ENCODE measurements around the gene BLOC1S3.

Gene BLOC1S3

DNA sequence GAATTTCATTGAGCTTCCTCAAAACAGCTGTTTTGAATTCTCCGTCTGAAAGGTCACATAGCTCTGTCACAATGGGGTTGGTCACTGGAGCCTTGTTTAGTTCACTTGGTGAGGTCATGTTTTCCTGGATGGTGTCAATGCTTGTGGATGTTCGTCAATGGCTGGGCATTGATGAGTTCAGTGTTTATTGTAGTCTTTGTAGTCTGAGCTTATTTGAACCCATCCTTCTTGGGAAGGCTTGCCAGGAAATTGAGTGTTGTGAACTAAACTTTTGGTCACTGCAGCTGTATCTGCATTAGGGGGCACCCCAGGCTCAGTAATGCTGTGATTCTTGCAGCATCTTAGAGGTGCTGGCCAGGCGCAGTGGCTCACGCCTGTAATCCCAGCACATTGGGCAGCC lies 22.0 kb downstream of the BLOC1S3 start:
- Mint-ChIP-seq H3K4me3 (no peak overlapping the region), H3K36me3 (peaks cover 8 to 10% of the 10 kb centered on the region in 2 donors), H3K27ac (no peak overlapping the region), H3K27me3 (peaks cover 4 to 12% of the 10 kb centered on the region in 2 donors), H3K4me1 (peaks cover 1 to 3% of the 10 kb centered on the region in 2 donors), H3K9me3 (peaks cover 5 to 6% of the 10 kb centered on the region in 2 donors)
- DNase-seq (no peak), ATAC-seq (replicated peaks) (no peak)

DNA sequence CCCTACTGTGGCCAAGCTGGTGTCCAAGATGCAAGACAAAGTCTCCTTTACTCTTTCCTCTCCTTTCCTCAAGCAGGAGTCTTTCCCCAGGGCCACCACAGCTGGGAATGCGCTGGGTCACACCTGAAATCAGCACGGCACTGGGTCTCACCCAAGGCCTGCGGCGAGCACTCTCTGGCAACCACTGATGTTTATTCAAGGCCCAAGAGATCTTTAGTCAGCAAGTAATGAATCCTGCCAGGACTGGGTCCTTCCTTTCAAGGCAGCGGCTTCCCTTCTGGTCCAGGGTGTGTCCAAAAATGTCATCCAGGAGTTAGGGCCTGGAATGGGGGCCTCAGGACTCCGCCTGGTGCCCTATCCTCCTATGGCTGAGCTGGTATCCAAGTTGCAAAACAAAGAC lies 24.1 kb downstream of the BLOC1S3 start:
- Mint-ChIP-seq H3K27me3 (peaks cover 4 to 12% of the 10 kb centered on the region in 2 donors), H3K4me3 (no peak overlapping the region), H3K27ac (no peak overlapping the region), H3K9me3 (peaks cover 5 to 6% of the 10 kb centered on the region in 2 donors), H3K4me1 (peaks cover 1 to 3% of the 10 kb centered on the region in 2 donors), H3K36me3 (peaks cover 8 to 10% of the 10 kb centered on the region in 2 donors)
- DNase-seq (no peak), ATAC-seq (replicated peaks) (no peak)

GRCh38 chr19:45205810-45206209 lies 27.2 kb downstream of the BLOC1S3 start:
- Mint-ChIP-seq H3K27ac (no peak overlapping the region), H3K9me3 (peaks cover 5 to 6% of the 10 kb centered on the region in 2 donors), H3K4me1 (peaks cover 1 to 3% of the 10 kb centered on the region in 2 donors), H3K36me3 (peaks cover 8 to 10% of the 10 kb centered on the region in 2 donors), H3K4me3 (no peak overlapping the region), H3K27me3 (peaks cover 2 to 11% of the 10 kb centered on the region in 2 donors)
- ATAC-seq (replicated peaks) (no peak), DNase-seq (no peak)

- Mint-ChIP-seq H3K4me3 (no peak overlapping the region), H3K4me1 (peaks cover 1 to 3% of the 10 kb centered on the region in 2 donors), H3K9me3 (peaks cover 5 to 6% of the 10 kb centered on the region in 2 donors), H3K27me3 (peaks cover 6 to 16% of the 10 kb centered on the region in 2 donors), H3K36me3 (peaks cover 8 to 10% of the 10 kb centered on the region in 2 donors), H3K27ac (no peak overlapping the region)
- DNase-seq (no peak), ATAC-seq (replicated peaks) (no peak)
Observed at GRCh38 chr19:45206328-45206727, 27.7 kb downstream of the BLOC1S3 start.

- H3K27ac Mint-ChIP-seq: no peak overlapping the region
- peaks cover 4 to 11% of the 10 kb centered on the region in 2 donors for H3K4me1 Mint-ChIP-seq
- no peaks in the 10 kb centered on the region for H3K36me3 Mint-ChIP-seq
- no peaks in the 10 kb centered on the region for H3K9me3 Mint-ChIP-seq
- ATAC-seq (replicated peaks): no peak
- H3K27me3 Mint-ChIP-seq: peaks cover 54 to 62% of the 10 kb centered on the region in 2 donors
- DNase-seq: no peak
- H3K4me3 Mint-ChIP-seq: no peak overlapping the region
Observed at GRCh38 chr19:45211751-45212381, 33.3 kb downstream of the BLOC1S3 start.

DNA sequence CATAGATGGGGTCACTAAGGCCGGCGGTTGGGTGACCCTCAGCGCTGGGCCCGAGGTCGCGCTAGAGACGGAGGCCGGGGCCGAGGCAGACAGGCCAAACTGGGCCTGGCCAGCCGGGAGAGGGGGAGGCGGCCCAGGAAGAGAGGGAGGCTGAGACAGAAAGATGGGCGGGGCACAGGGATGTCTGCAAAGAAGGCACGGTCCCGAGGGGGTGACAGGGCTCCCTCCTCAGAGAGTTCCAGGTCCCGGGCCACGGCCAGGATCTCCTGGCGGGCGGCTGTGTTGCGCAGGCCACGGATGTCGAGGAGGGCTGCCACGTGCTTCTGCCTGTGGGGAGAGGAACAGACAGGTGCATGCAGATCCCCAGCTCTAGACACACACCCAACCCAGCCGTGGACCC lies 34.4 kb downstream of the BLOC1S3 start:
- H3K4me3 Mint-ChIP-seq: no peak overlapping the region
- H3K27ac Mint-ChIP-seq: no peak overlapping the region
- no peaks in the 10 kb centered on the region for H3K36me3 Mint-ChIP-seq
- ATAC-seq (replicated peaks) (no peak), DNase-seq (no peak)
- H3K9me3 Mint-ChIP-seq: no peaks in the 10 kb centered on the region
- peaks cover 4 to 11% of the 10 kb centered on the region in 2 donors for H3K4me1 Mint-ChIP-seq
- peaks cover 61 to 74% of the 10 kb centered on the region in 2 donors for H3K27me3 Mint-ChIP-seq

GRCh38 chr19:45215391-45216191 lies 37.0 kb downstream of the BLOC1S3 start:
- DNase-seq: no peak
- ATAC-seq (replicated peaks): no peak
- no peak overlapping the region for H3K4me3 Mint-ChIP-seq
- peaks cover 4 to 11% of the 10 kb centered on the region in 2 donors for H3K4me1 Mint-ChIP-seq
- H3K36me3 Mint-ChIP-seq: no peaks in the 10 kb centered on the region
- no peak overlapping the region for H3K27ac Mint-ChIP-seq
- H3K9me3 Mint-ChIP-seq: no peaks in the 10 kb centered on the region
- H3K27me3 Mint-ChIP-seq: peaks cover 74 to 86% of the 10 kb centered on the region in 2 donors

- H3K27me3 Mint-ChIP-seq: peaks cover 68 to 82% of the 10 kb centered on the region in 2 donors
- DNase-seq (no peak), ATAC-seq (replicated peaks) (no peak)
- H3K9me3 Mint-ChIP-seq: no peaks in the 10 kb centered on the region
- H3K27ac Mint-ChIP-seq: no peak overlapping the region
- no peak overlapping the region for H3K4me3 Mint-ChIP-seq
- peaks cover 4 to 11% of the 10 kb centered on the region in 2 donors for H3K4me1 Mint-ChIP-seq
- no peaks in the 10 kb centered on the region for H3K36me3 Mint-ChIP-seq
Observed at GRCh38 chr19:45216667-45217066, 38.1 kb downstream of the BLOC1S3 start.

DNA sequence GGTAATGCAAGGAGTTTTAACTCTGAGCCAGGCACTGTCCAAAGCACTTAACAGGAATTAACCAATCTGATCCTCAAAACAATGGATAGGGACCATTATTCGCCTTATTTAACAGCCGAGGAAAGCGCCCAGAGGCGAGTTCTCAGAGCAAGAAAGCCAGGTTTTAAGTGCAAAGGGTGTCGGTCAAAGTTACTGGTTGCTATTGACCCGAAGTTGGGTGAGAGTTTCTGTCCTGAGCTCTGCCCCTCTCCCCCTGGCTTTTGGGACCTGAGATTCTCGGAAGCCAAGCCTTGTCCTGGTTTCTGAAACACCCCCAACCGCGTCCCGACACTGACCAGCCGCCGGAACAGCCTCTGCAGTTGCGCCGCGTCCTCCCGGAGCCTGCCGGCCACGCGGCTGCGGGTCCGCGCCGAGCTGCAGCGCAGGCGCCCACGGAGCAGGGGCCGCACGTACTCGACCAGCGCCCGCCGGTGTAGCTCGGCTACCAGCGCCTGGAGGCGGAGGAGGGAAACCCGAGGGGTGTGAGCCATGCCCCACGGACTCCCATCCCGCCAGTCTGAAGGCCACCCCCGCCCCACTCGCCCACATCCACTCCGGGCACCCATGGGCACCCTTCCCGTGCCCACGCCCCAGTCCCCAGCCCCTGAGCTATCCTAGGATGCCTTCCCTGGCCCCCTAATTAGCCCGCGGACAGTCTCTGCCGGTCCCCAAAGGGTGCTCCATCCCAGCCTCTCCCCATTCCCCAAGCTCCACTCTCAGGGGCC lies 38.8 kb downstream of the BLOC1S3 start:
- peaks cover 63 to 82% of the 10 kb centered on the region in 2 donors for H3K27me3 Mint-ChIP-seq

GRCh38 chr19:45217957-45218334 lies 39.4 kb downstream of the BLOC1S3 start:
- DNase-seq (no peak), ATAC-seq (replicated peaks) (no peak)
- H3K27me3 Mint-ChIP-seq: peaks cover 61 to 82% of the 10 kb centered on the region in 2 donors
- no peak overlapping the region for H3K4me3 Mint-ChIP-seq
- H3K36me3 Mint-ChIP-seq: no peaks in the 10 kb centered on the region
- peaks cover 4 to 11% of the 10 kb centered on the region in 2 donors for H3K4me1 Mint-ChIP-seq
- no peaks in the 10 kb centered on the region for H3K9me3 Mint-ChIP-seq
- H3K27ac Mint-ChIP-seq: no peak overlapping the region

More for the DNA sequence above, 38.8 kb downstream of the BLOC1S3 start:
- DNase-seq (no peak), ATAC-seq (replicated peaks) (no peak)
- no peak overlapping the region for H3K4me3 Mint-ChIP-seq
- no peaks in the 10 kb centered on the region for H3K9me3 Mint-ChIP-seq
- no peaks in the 10 kb centered on the region for H3K36me3 Mint-ChIP-seq
- peaks cover 4 to 11% of the 10 kb centered on the region in 2 donors for H3K4me1 Mint-ChIP-seq
- no peak overlapping the region for H3K27ac Mint-ChIP-seq

GRCh38 chr19:45218426-45218825 lies 39.8 kb downstream of the BLOC1S3 start:
- DNase-seq (no peak), ATAC-seq (replicated peaks) (no peak)
- H3K9me3 Mint-ChIP-seq: no peaks in the 10 kb centered on the region
- H3K4me3 Mint-ChIP-seq: no peak overlapping the region
- peaks cover 56 to 79% of the 10 kb centered on the region in 2 donors for H3K27me3 Mint-ChIP-seq
- peaks cover 4 to 11% of the 10 kb centered on the region in 2 donors for H3K4me1 Mint-ChIP-seq
- H3K27ac Mint-ChIP-seq: no peak overlapping the region
- no peaks in the 10 kb centered on the region for H3K36me3 Mint-ChIP-seq

DNA sequence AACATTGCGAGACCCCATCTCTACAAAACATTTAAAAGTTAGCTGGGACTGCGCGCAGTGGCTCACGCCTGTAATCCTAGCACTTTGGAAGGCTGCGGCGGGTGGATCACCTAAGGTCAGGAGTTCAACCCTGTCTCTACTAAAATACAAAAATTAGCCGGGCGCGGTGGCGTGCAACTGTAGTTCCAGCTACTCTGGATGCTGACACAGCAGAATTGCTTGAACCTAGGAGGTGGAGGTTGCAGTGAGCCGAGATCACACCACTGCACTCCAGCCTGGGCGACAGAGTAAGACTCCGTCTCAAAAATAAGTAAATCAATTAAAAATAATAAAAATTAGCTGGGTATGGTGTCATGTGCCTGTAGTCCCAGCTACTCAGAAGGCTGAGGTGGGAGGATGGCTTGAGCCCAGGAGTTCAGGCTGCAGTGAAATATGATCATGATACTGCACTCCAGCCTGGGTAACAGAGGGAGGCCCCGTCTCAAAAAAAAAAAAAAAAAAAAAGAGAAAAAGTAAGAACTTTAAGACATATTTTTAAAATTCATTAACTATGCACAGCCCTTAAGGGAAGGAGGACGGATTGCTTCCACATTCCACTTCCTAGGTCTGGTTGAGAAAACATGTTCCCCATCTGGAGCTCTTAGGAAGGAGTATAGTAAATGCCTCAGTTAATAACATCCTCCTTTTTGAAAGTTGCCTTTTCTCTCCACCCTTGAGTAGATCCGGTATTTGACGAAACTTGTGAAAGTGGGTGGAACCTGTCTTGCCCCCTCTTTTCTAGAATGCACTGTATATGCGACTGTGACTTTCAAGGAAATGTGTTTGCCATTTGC lies 40.5 kb downstream of the BLOC1S3 start:
- Mint-ChIP-seq H3K4me3 (no peak overlapping the region), H3K27ac (no peak overlapping the region), H3K36me3 (no peaks in the 10 kb centered on the region), H3K4me1 (peaks cover 4 to 11% of the 10 kb centered on the region in 2 donors), H3K9me3 (peaks cover 0 to 2% of the 10 kb centered on the region in 2 donors), H3K27me3 (peaks cover 54 to 79% of the 10 kb centered on the region in 2 donors)
- DNase-seq (no peak), ATAC-seq (replicated peaks) (no peak)

- peaks cover 42 to 71% of the 10 kb centered on the region in 2 donors for H3K27me3 Mint-ChIP-seq
- H3K27ac Mint-ChIP-seq: no peak overlapping the region
- H3K4me3 Mint-ChIP-seq: no peak overlapping the region
Observed at GRCh38 chr19:45222724-45223123, 44.1 kb downstream of the BLOC1S3 start.

More at GRCh38 chr19:45222724-45223123, 44.1 kb downstream of the BLOC1S3 start:
- Mint-ChIP-seq H3K9me3 (peaks cover 0 to 2% of the 10 kb centered on the region in 2 donors), H3K4me1 (no peaks in the 10 kb centered on the region), H3K36me3 (no peaks in the 10 kb centered on the region)
- DNase-seq (no peak), ATAC-seq (replicated peaks) (no peak)

Measured in stimulated activated naive B cell treated with anti-CD40 and anti-IgM and Interleukin-4, amounts not matched to agents 10 μg/mL and 1 μg/mL and 100 μg/mL, for 72 hours (primary cell).